Neuronal stem cell (in vitro differentiated cells): ENCODE results near the gene LRRC28.

Experiments
- DNase-seq: peaks from one replicate; pipeline ENCODE4 v3.0.0-alpha.2; 2013; ENCODE audit warnings: low spot score
- H2AFZ ChIP-seq: one replicate; pipeline ENCODE4 v1.6.1; 2013; ENCODE audit warnings: mild to moderate bottlenecking, low read length, inconsistent platforms
- H2AK5ac ChIP-seq: 2 replicates; pipeline ENCODE4 v1.6.1; 2013; ENCODE audit warnings: low read depth, mild to moderate bottlenecking, inconsistent platforms, low read length, moderate library complexity, mixed read lengths
- H2BK120ac ChIP-seq: 2 replicates; pipeline ENCODE4 v1.6.1; 2013; ENCODE audit warnings: low read depth, mild to moderate bottlenecking, inconsistent platforms, low read length, moderate library complexity, mixed read lengths
- H2BK12ac ChIP-seq: one replicate; pipeline ENCODE4 v1.6.1; 2013; ENCODE audit warnings: low read length, inconsistent platforms
- H2BK15ac ChIP-seq: 2 replicates; pipeline ENCODE4 v1.6.1; 2013; ENCODE audit warnings: mild to moderate bottlenecking, low read length, inconsistent platforms, mixed read lengths
- H2BK5ac ChIP-seq: one replicate; pipeline ENCODE4 v1.6.1; 2013; ENCODE audit warnings: inconsistent platforms, mild to moderate bottlenecking, low read length, moderate library complexity
- H3K14ac ChIP-seq: one replicate; pipeline ENCODE4 v1.6.1; 2013; ENCODE audit warnings: low read length, inconsistent platforms
- H3K18ac ChIP-seq: 2 replicates; pipeline ENCODE4 v1.6.1; 2013; ENCODE audit warnings: low read length, inconsistent platforms
- H3K23ac ChIP-seq: 2 replicates; pipeline ENCODE4 v1.6.1; 2013; ENCODE audit warnings: low read depth, mild to moderate bottlenecking, mixed read lengths, low read length, inconsistent platforms; ENCODE audit not compliant: poor library complexity
- H3K27ac ChIP-seq: replicated peaks from 3 replicates; pipeline ENCODE4 v1.5.1; 2013; ENCODE audit warnings: low read length, inconsistent platforms
- H3K27me3 ChIP-seq, 3 experiments: 2 replicates each; pipeline ENCODE4 v1.6.1; 2013; ENCODE audit warnings: low read length in 3 of 3, mild to moderate bottlenecking in 2 of 3, inconsistent platforms in 1 of 3, low read depth in 1 of 3, mixed read lengths in 1 of 3, moderate library complexity in 1 of 3; ENCODE audit not compliant: control insufficient read depth in 3 of 3, insufficient read depth in 3 of 3
- H3K36me3 ChIP-seq, 2 donors: replicated peaks in 1 of 2; 2 replicates each; pipeline ENCODE4 v1.6.1; 2013; ENCODE audit warnings: low read length in 2 of 2; ENCODE audit not compliant: control insufficient read depth in 2 of 2, insufficient read depth in 2 of 2
- H3K4ac ChIP-seq: 2 replicates; pipeline ENCODE4 v1.6.1; 2013; ENCODE audit warnings: inconsistent platforms, mild to moderate bottlenecking, low read length, moderate library complexity
- H3K4me1 ChIP-seq, 2 donors: 1 replicate in 1 of 2; 2 replicates in 1 of 2; pipeline ENCODE4 v1.6.1; 2013; ENCODE audit warnings: low read length in 2 of 2, low read depth in 1 of 2; ENCODE audit not compliant: control insufficient read depth in 2 of 2, insufficient read depth in 1 of 2
- H3K4me2 ChIP-seq: one replicate; pipeline ENCODE4 v1.6.1; 2013; ENCODE audit warnings: mild to moderate bottlenecking, low read length, inconsistent platforms; ENCODE audit not compliant: insufficient read depth, poor library complexity, severe bottlenecking
- H3K4me3 ChIP-seq, 2 donors: 2 replicates each; pipeline ENCODE4 v1.5.1; 2013; ENCODE audit warnings: low read length in 2 of 2, mild to moderate bottlenecking in 2 of 2, inconsistent platforms in 1 of 2, moderate library complexity in 1 of 2
- H3K79me1 ChIP-seq: one replicate; pipeline ENCODE4 v1.6.1; 2013; ENCODE audit warnings: low read depth, mild to moderate bottlenecking, inconsistent platforms, low read length, moderate library complexity
- H3K9ac ChIP-seq: one replicate; pipeline ENCODE4 v1.6.1; 2013; ENCODE audit warnings: mild to moderate bottlenecking, low read depth, low read length, inconsistent platforms; ENCODE audit not compliant: poor library complexity
- H3K9me3 ChIP-seq, 2 donors: replicated peaks in 1 of 2; 2 replicates each; pipeline versions ENCODE3 to v1.6.1; 2013; ENCODE audit warnings: low read length in 2 of 2, mild to moderate bottlenecking in 2 of 2, inconsistent platforms in 1 of 2, low read depth in 1 of 2, mixed read lengths in 1 of 2, moderate library complexity in 1 of 2; ENCODE audit not compliant: control insufficient read depth in 2 of 2, insufficient read depth in 1 of 2
- H4K8ac ChIP-seq: one replicate; pipeline ENCODE4 v1.6.1; 2013; ENCODE audit warnings: low read depth, mild to moderate bottlenecking, inconsistent platforms, low read length, moderate library complexity
- H4K91ac ChIP-seq: one replicate; pipeline ENCODE4 v1.6.1; 2013; ENCODE audit warnings: low read length, low read depth, mild to moderate bottlenecking, inconsistent platforms; ENCODE audit not compliant: poor library complexity
- WGBS, 2 donors: extraction: QIAGEN DNeasy Blood & Tissue Kit; methylation state at CpG; one replicate each; pipeline ENCODE4 v1.1.7; 2013; ENCODE audit warnings: missing lambda C conversion rate in 2 of 2, mixed read lengths in 1 of 2; ENCODE audit not compliant: insufficient read length in 2 of 2, insufficient replicate concordance in 1 of 2; ENCODE audit errors: extremely low coverage in 2 of 2; 5-methylcytosine and 5-hydroxymethylcytosine counted together

LRRC28 gene

GRCh38 chr15:99369196-99369595 lies 117.9 kb downstream of the LRRC28 start:
- H3K36me3 ChIP-seq, result no peaks in the 10 kb centered on the region
- no peak overlapping the region for H2BK12ac ChIP-seq
- peaks cover 5 to 27% of the 10 kb centered on the region in 2 donors for H3K9me3 ChIP-seq
- H3K14ac ChIP-seq, result no peak overlapping the region
- no peak overlapping the region for H3K4ac ChIP-seq
- H3K23ac ChIP-seq, result no peak overlapping the region
- no peak overlapping the region for H2AFZ ChIP-seq
- no peak overlapping the region for H2BK5ac ChIP-seq
- no peak for DNase-seq
- H3K18ac ChIP-seq, result no peak overlapping the region
- no peaks in the 10 kb centered on the region for H3K79me1 ChIP-seq
- WGBS, 2 donors, result no CpG with 5 or more reads among the region's 5 CpGs
- no peak overlapping the region for H2BK15ac ChIP-seq
- no peak overlapping the region for H3K4me3 ChIP-seq
- H3K27me3 ChIP-seq, result no peaks in the 10 kb centered on the region
- no peak overlapping the region for H3K4me2 ChIP-seq
- H2BK120ac ChIP-seq, result no peak overlapping the region
- no peak overlapping the region for H4K91ac ChIP-seq
- no peak overlapping the region for H2AK5ac ChIP-seq
- no peak overlapping the region for H3K27ac ChIP-seq
- H3K9ac ChIP-seq, result no peak overlapping the region
- no peak overlapping the region for H4K8ac ChIP-seq
- H3K4me1 ChIP-seq, result peaks cover 0 to 4% of the 10 kb centered on the region in 2 donors

GRCh38 chr15:99371180-99372103 lies 120.2 kb downstream of the LRRC28 start:
- Histone ChIP-seq H4K91ac (no peak overlapping the region), H2BK120ac (no peak overlapping the region), H3K79me1 (no peaks in the 10 kb centered on the region), H3K4me1 (no peaks in the 10 kb centered on the region), H3K27me3 (no peaks in the 10 kb centered on the region), H3K14ac (no peak overlapping the region), H2AK5ac (no peak overlapping the region), H3K18ac (no peak overlapping the region), H3K27ac (no peak overlapping the region), H4K8ac (no peak overlapping the region), H3K23ac (no peak overlapping the region), H2AFZ (no peak overlapping the region), H3K9ac (no peak overlapping the region), H3K9me3 (peaks cover 5 to 20% of the 10 kb centered on the region in 2 donors), H3K4me3 (no peak overlapping the region), H3K4me2 (no peak overlapping the region), H2BK12ac (no peak overlapping the region), H2BK15ac (no peak overlapping the region), H3K4ac (no peak overlapping the region), H3K36me3 (no peaks in the 10 kb centered on the region), H2BK5ac (no peak overlapping the region)
- DNase-seq, result no peak
- no CpG with 5 or more reads among the region's 4 CpGs for WGBS, 2 donors

- H2BK12ac ChIP-seq, result no peak overlapping the region
- no peak overlapping the region for H4K91ac ChIP-seq
- WGBS, 2 donors, result no CpG with 5 or more reads among the region's 6 CpGs
- no peak overlapping the region for H2AK5ac ChIP-seq
- H3K23ac ChIP-seq, result no peak overlapping the region
- no peak overlapping the region for H4K8ac ChIP-seq
- H3K4me2 ChIP-seq, result no peak overlapping the region
- peak overlapping the region; percentile 70 for H2BK5ac ChIP-seq
- H2BK15ac ChIP-seq, result no peak overlapping the region
- H3K79me1 ChIP-seq, result no peaks in the 10 kb centered on the region
- no peak overlapping the region for H3K4me3 ChIP-seq
- H3K36me3 ChIP-seq, result no peaks in the 10 kb centered on the region
- H3K9ac ChIP-seq, result no peak overlapping the region
- H3K4me1 ChIP-seq, result no peaks in the 10 kb centered on the region
- no peak overlapping the region for H2AFZ ChIP-seq
- no peak overlapping the region for H3K14ac ChIP-seq
- no peak overlapping the region for H3K27ac ChIP-seq
- H2BK120ac ChIP-seq, result no peak overlapping the region
- no peaks in the 10 kb centered on the region for H3K9me3 ChIP-seq
- no peak overlapping the region for H3K18ac ChIP-seq
- no peak overlapping the region for H3K4ac ChIP-seq
- no peaks in the 10 kb centered on the region for H3K27me3 ChIP-seq
- DNase-seq, result no peak
Measured at GRCh38 chr15:99385005-99385669, 133.9 kb downstream of the LRRC28 start.

- Histone ChIP-seq H4K91ac (no peak overlapping the region), H3K4ac (no peak overlapping the region), H2BK5ac (no peak overlapping the region), H3K36me3 (no peaks in the 10 kb centered on the region), H2AFZ (no peak overlapping the region), H3K27ac (no peak overlapping the region), H3K14ac (no peak overlapping the region), H3K18ac (no peak overlapping the region), H3K4me3 (no peak overlapping the region), H4K8ac (no peak overlapping the region), H3K79me1 (no peaks in the 10 kb centered on the region), H2AK5ac (no peak overlapping the region), H3K23ac (no peak overlapping the region), H2BK120ac (no peak overlapping the region), H3K4me2 (no peak overlapping the region), H2BK15ac (no peak overlapping the region), H3K4me1 (no peaks in the 10 kb centered on the region), H3K9ac (no peak overlapping the region), H2BK12ac (no peak overlapping the region), H3K27me3 (no peaks in the 10 kb centered on the region), H3K9me3 (no peaks in the 10 kb centered on the region)
- whole genome bisulfite sequencing, 2 donors, result no CpG with 5 or more reads among the region's 3 CpGs
- DNase-seq, result no peak
Measured at GRCh38 chr15:99385865-99386264, 134.6 kb downstream of the LRRC28 start.
